GM23338 (cell line): ENCODE measurements around the gene JARID2.

Experiments used
- CREB1 ChIP-seq: fragments of 250-450 bp; sonication (Bioruptor Pico); IDR thresholded peaks from 2 replicates; pipeline ENCODE4 v1.5.0; 2020; ENCODE audit warnings: low read depth, mild to moderate bottlenecking, moderate library complexity
- EZH2 ChIP-seq: fragments of 200-600 bp; sonication (generic); IDR thresholded peaks from one replicate; pipeline ENCODE4 v1.8.0; 2017; ENCODE audit warnings: antibody characterized with exemption, mild to moderate bottlenecking, low read depth; ENCODE audit not compliant: unreplicated experiment
- JUNB ChIP-seq: IDR thresholded peaks from one replicate; pipeline ENCODE4 v1.6.1; 2016; ENCODE audit warnings: antibody characterized with exemption; ENCODE audit not compliant: unreplicated experiment
- POLR2AphosphoS5 ChIP-seq: IDR thresholded peaks from 2 replicates; pipeline ENCODE4 v1.6.1; 2016; ENCODE audit warnings: antibody characterized with exemption, low read depth
- TF ChIP-seq, protein P1 (sequence below), 2 experiments: fragments of 200-600 bp in 1 of 2; sonication (generic) in 1 of 2; conservative IDR thresholded peaks; 2 replicates each; pipeline versions ENCODE4 v1.5.1 to v1.6.1; 2016 to 2017; ENCODE audit warnings: antibody characterized with exemption in 2 of 2, low read depth in 2 of 2, mild to moderate bottlenecking in 2 of 2, moderate library complexity in 1 of 2
- TF ChIP-seq, protein P2 (sequence below): IDR thresholded peaks from one replicate; pipeline ENCODE4 v1.6.1; 2018; ENCODE audit warnings: antibody characterized with exemption; ENCODE audit not compliant: unreplicated experiment

DNA sequence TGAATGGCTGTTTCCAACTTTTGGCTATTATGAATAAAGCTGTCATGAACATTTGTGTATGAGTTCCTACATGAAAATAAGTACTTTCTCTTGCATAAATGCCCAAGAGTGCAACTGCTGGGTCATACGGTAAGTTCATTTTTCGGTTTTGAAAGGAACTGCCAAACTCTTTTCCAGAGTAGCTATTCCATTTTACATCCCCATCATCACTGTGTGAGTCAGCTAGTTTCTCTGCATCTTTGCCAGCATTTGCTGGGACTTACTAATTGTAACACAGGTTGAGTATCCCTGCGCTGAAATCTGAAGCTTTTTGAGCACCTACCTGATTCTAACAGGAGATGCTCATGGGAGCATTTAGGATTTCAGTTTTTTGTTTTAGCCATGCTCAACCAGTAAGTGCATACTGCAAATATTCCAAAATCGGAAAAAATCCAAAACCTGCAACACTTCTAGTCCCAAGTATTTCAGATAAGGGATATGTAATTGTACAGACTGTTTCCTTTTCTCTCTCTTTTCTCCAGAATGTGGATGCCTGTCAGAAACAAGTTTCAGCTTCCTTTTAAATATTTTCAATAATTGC lies 298.5 kb downstream of the JARID2 start:
- TF ChIP-seq POLR2AphosphoS5 (no peak), JUNB (no peak), EZH2 (no peak), CREB1 (no peak)
- TF ChIP-seq, protein P1, sequence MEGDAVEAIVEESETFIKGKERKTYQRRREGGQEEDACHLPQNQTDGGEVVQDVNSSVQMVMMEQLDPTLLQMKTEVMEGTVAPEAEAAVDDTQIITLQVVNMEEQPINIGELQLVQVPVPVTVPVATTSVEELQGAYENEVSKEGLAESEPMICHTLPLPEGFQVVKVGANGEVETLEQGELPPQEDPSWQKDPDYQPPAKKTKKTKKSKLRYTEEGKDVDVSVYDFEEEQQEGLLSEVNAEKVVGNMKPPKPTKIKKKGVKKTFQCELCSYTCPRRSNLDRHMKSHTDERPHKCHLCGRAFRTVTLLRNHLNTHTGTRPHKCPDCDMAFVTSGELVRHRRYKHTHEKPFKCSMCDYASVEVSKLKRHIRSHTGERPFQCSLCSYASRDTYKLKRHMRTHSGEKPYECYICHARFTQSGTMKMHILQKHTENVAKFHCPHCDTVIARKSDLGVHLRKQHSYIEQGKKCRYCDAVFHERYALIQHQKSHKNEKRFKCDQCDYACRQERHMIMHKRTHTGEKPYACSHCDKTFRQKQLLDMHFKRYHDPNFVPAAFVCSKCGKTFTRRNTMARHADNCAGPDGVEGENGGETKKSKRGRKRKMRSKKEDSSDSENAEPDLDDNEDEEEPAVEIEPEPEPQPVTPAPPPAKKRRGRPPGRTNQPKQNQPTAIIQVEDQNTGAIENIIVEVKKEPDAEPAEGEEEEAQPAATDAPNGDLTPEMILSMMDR (conservative IDR thresholded peaks at IDR 0.05; ENCODE audit: low read depth in 2 of 2) = no peak
- TF ChIP-seq, protein P2, sequence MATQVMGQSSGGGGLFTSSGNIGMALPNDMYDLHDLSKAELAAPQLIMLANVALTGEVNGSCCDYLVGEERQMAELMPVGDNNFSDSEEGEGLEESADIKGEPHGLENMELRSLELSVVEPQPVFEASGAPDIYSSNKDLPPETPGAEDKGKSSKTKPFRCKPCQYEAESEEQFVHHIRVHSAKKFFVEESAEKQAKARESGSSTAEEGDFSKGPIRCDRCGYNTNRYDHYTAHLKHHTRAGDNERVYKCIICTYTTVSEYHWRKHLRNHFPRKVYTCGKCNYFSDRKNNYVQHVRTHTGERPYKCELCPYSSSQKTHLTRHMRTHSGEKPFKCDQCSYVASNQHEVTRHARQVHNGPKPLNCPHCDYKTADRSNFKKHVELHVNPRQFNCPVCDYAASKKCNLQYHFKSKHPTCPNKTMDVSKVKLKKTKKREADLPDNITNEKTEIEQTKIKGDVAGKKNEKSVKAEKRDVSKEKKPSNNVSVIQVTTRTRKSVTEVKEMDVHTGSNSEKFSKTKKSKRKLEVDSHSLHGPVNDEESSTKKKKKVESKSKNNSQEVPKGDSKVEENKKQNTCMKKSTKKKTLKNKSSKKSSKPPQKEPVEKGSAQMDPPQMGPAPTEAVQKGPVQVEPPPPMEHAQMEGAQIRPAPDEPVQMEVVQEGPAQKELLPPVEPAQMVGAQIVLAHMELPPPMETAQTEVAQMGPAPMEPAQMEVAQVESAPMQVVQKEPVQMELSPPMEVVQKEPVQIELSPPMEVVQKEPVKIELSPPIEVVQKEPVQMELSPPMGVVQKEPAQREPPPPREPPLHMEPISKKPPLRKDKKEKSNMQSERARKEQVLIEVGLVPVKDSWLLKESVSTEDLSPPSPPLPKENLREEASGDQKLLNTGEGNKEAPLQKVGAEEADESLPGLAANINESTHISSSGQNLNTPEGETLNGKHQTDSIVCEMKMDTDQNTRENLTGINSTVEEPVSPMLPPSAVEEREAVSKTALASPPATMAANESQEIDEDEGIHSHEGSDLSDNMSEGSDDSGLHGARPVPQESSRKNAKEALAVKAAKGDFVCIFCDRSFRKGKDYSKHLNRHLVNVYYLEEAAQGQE = no peak
